DND-41 (cell line): ENCODE data around the gene CD4.

Source experiments
- EZH2 ChIP-seq: IDR thresholded peaks from 3 replicates; pipeline ENCODE4 v1.6.1; 2012; ENCODE audit warnings: borderline replicate concordance, low read depth, mild to moderate bottlenecking, moderate library complexity, low read length, inconsistent platforms; ENCODE audit not compliant: severe bottlenecking
- TF ChIP-seq, protein P1 (sequence below): IDR thresholded peaks from 2 replicates; pipeline ENCODE4 v1.5.1; 2012; ENCODE audit warnings: borderline replicate concordance, low read length, moderate library complexity, mild to moderate bottlenecking; ENCODE audit not compliant: poor library complexity, severe bottlenecking; ENCODE audit errors: extremely low read depth

DNA sequence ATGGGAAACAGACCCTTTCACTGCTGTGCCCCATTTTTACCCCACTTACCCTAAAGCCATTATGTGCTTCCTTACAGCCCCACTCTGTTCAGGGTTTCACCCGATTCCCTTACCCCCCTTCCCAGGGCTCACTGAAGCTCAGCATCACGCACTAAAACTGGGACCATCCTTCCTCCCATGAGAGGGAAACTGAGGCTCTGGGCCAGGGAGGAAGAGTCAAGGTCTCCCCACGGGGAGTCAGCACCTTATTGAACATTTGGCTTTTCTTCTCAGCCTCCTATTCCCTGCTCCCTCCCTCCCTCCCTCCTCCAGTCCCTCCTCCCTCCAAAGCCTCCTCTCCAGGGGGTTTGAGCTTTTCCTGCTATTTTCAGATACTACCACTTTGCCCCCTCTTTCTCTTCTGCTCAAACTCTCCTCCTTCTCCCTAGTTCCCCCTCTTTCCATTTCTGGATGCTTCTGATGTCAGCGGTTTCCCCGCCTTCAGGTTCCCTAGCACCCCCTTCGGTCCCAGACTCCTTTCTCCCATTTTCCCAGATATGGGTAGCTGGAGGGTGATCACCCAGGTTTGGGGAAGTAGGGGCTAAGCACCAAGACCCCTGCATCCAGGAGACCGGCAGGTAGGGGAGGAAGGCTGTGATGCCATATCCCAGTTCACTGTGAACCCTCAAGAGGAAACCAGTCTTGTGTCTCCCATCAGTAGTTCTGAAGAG lies 33.3 kb downstream of the CD4 start:
- TF ChIP-seq, protein P1, sequence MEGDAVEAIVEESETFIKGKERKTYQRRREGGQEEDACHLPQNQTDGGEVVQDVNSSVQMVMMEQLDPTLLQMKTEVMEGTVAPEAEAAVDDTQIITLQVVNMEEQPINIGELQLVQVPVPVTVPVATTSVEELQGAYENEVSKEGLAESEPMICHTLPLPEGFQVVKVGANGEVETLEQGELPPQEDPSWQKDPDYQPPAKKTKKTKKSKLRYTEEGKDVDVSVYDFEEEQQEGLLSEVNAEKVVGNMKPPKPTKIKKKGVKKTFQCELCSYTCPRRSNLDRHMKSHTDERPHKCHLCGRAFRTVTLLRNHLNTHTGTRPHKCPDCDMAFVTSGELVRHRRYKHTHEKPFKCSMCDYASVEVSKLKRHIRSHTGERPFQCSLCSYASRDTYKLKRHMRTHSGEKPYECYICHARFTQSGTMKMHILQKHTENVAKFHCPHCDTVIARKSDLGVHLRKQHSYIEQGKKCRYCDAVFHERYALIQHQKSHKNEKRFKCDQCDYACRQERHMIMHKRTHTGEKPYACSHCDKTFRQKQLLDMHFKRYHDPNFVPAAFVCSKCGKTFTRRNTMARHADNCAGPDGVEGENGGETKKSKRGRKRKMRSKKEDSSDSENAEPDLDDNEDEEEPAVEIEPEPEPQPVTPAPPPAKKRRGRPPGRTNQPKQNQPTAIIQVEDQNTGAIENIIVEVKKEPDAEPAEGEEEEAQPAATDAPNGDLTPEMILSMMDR: no peak
- TF ChIP-seq EZH2: no peak
